Epithelial cell of esophagus (primary cell): ENCODE measurements around the gene MAGI2.
"Not testable (repeated sequence)": the region's sequence is repeated elsewhere in the genome, so short reads cannot be mapped to it uniquely, and the experiment has no call there.

Experiments used
- DNase-seq: peaks from one replicate; pipeline ENCODE4 v3.0.0; 2010; ENCODE audit warnings: low read depth
- H3K4me3 ChIP-seq: 2 replicates; pipeline ENCODE4 v1.5.1; 2011; ENCODE audit warnings: mild to moderate bottlenecking, low read length, control low read depth
- TF ChIP-seq, protein P1 (sequence below): IDR thresholded peaks from 2 replicates; pipeline ENCODE4 v1.5.1; 2011; ENCODE audit warnings: low read depth, mild to moderate bottlenecking, low read length, control low read depth, inconsistent platforms; ENCODE audit not compliant: insufficient read depth; ENCODE audit errors: missing control alignments

MAGI2 gene

DNA sequence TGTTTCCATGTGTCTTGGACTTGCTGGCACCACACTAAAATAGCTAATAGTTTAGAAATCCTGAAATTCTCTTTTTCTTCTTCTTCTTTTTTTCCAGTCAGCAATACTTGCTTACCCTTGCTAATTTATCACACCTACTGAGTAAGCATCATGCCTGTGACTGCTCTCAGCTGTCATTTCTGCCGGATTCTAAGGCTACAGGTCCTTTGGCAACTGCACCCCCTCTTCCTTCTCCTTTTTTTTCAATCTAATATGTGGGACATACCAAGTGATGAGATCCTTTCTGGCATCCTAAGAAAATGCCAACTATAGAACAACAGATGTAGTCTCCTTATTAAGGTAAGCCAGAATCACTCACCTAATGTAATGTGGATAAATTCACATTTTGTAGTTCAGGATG is 444.7 kb downstream of the MAGI2 start:
- DNase-seq = no peak
- no peak overlapping the region for H3K4me3 ChIP-seq
- TF ChIP-seq, protein P1, sequence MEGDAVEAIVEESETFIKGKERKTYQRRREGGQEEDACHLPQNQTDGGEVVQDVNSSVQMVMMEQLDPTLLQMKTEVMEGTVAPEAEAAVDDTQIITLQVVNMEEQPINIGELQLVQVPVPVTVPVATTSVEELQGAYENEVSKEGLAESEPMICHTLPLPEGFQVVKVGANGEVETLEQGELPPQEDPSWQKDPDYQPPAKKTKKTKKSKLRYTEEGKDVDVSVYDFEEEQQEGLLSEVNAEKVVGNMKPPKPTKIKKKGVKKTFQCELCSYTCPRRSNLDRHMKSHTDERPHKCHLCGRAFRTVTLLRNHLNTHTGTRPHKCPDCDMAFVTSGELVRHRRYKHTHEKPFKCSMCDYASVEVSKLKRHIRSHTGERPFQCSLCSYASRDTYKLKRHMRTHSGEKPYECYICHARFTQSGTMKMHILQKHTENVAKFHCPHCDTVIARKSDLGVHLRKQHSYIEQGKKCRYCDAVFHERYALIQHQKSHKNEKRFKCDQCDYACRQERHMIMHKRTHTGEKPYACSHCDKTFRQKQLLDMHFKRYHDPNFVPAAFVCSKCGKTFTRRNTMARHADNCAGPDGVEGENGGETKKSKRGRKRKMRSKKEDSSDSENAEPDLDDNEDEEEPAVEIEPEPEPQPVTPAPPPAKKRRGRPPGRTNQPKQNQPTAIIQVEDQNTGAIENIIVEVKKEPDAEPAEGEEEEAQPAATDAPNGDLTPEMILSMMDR = no peak

GRCh38 chr7:78996013-78996412 is 457.5 kb downstream of the MAGI2 start:
- no peak for DNase-seq
- TF ChIP-seq, protein P1 = no peak
- no peak overlapping the region for H3K4me3 ChIP-seq

DNA sequence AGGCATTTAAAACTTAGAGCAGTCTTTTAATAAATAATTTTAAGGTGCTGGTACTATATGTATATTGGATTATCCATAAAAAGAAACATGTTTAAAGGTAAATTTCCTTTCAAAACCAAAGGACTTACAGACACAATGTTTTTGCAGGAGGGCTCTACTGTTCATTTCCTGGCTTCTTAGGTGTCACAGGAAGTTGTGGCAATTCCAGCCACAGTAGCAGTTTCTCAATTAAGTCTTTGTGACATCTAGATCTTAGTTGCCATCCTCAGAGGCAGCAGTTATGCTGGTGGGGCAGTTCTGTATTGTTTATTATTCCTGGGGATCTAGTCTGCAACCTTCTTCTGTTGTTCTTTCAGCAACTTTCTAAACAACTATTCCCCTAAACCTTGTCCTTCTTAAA is 460.1 kb downstream of the MAGI2 start:
- TF ChIP-seq, protein P1 = no peak
- no peak for DNase-seq
- H3K4me3 ChIP-seq = no peak overlapping the region

GRCh38 chr7:78985509-78985908 is 468.0 kb downstream of the MAGI2 start:
- DNase-seq = no peak
- no peak overlapping the region for H3K4me3 ChIP-seq
- TF ChIP-seq, protein P1 = no peak

- no peak overlapping the region for H3K4me3 ChIP-seq
- TF ChIP-seq, protein P1 = no peak
- DNase-seq = no peak
Observed at GRCh38 chr7:78983483-78983882, 470.0 kb downstream of the MAGI2 start.

DNA sequence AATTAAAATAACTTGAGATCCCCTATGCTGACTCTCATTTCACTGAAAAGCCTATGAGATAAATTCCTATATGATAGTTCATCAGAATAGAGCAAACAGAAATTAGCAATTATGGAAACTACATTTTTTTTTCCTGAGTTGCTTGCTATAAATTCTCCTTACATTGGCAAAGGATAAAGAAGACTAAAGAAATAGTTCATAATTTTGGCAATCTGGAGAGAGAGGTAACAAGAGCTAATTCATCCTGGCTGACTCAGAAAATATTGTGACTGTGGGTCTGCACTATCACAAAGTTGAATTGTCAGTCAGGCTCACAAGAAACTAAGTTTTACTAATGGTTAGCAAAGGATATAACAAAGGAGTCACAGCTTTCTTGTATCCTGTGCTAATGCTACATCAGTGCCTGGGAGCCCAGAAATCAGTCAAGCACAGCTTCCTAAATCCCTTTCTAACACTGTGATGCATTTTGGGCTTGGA is 483.0 kb downstream of the MAGI2 start:
- DNase-seq = no peak
- TF ChIP-seq, protein P1 = no peak
- no peak overlapping the region for H3K4me3 ChIP-seq

GRCh38 chr7:78968951-78969350 is 484.5 kb downstream of the MAGI2 start:
- no peak for DNase-seq
- no peak overlapping the region for H3K4me3 ChIP-seq
- TF ChIP-seq, protein P1 = no peak

DNA sequence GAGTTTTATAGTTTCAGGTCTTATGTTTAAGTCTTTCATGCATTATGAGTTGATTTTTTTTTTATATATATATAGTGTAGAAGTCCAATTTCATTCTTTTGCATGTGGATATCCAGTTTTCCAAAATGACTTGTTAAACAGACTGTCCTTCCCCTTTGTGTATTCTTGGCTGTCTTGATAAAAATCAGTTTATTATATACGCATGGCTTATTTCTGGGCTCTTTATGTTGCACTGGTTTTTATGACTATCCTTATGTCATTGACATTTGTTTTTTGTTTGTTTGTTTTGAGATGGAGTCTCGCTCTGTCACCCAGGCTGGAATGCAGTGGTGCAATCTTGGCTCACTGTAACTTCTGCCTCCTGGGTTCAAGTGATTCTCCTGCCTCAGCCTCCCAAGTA is 485.9 kb downstream of the MAGI2 start:
- not testable (repeated sequence) for DNase-seq, H3K4me3 ChIP-seq
